ENCODE results near the gene CACNB3. TPM values are rescaled to one million over a fixed set of nuclear protein-coding genes. Genes with fewer than 3 reads are reported as not detected.

Gene CACNB3
- total and polyA plus RNA-seq, 9 of the 15 experiments (the other 6 are each of a cell fraction or from before 2014, with no cell fraction given): 0.24 to 2.0 (median 1.5) TPM

GRCh38 chr12:48815126-48816110 lies 2.9 kb upstream of the CACNB3 start (continued):
- peak; percentile 88; the same call in 1 of the 2 replicates for TF ChIP-seq ZBTB26 (CRISPR knock-in tag; IDR thresholded peaks at IDR 0.05)
- TF ChIP-seq POLR2A (conservative IDR thresholded peaks at IDR 0.05): peak; percentile 90
- TF ChIP-seq THAP7 (CRISPR knock-in tag; IDR thresholded peaks at IDR 0.05): 0 out of 2 replicates have a peak, but pooled peaks have one; percentile 8
- peak; percentile 70; the same call in 1 of the 2 replicates for TF ChIP-seq NKRF (IDR thresholded peaks at IDR 0.05; ENCODE audit: borderline replicate concordance)
- TF ChIP-seq PML (IDR thresholded peaks at IDR 0.05; ENCODE audit: low read length): peak; percentile 46; the same call in 1 of the 2 replicates
- peak in 1 of 2 experiments; percentile 50; a peak in 1 of 4 replicates for TF ChIP-seq RCOR1 (IDR thresholded peaks at IDR 0.05; ENCODE audit: borderline replicate concordance in 1 of 2, low read depth in 2 of 2, low read length in 2 of 2)
- peak; percentile 32 for TF ChIP-seq NCOA4 (IDR thresholded peaks at IDR 0.05; ENCODE audit: partially characterized antibody)
- TF ChIP-seq L3MBTL2 (IDR thresholded peaks at IDR 0.05): peak; percentile 87
- TF ChIP-seq MTA2 (IDR thresholded peaks at IDR 0.05; ENCODE audit: low read depth): 0 out of 2 replicates have a peak, but pooled peaks have one; percentile 36
- no peak for TF ChIP-seq PTBP1 (IDR thresholded peaks at IDR 0.05; ENCODE audit: low read depth, low read length)
- peak; percentile 77 to 91 for TF ChIP-seq MLLT1 (IDR thresholded peaks at IDR 0.05)
- peak; percentile 69; the same call in 1 of the 2 replicates for TF ChIP-seq MTA1 (IDR thresholded peaks at IDR 0.05; ENCODE audit: borderline replicate concordance)
- TF ChIP-seq ZNF668 (CRISPR knock-in tag; IDR thresholded peaks at IDR 0.05): no peak
- peak; percentile 93 for TF ChIP-seq ZNF444 (CRISPR knock-in tag; IDR thresholded peaks at IDR 0.05)
- peak; percentile 94 for TF ChIP-seq ZNF263 (CRISPR knock-in tag; IDR thresholded peaks at IDR 0.05; ENCODE audit: borderline replicate concordance)
- TF ChIP-seq AFF1 (IDR thresholded peaks at IDR 0.05; ENCODE audit: low read depth in 1 of 2, partially characterized antibody in 2 of 2): peak in 1 of 2 experiments; percentile 48
- 0 out of 2 replicates have a peak, but pooled peaks have one; percentile 6 for TF ChIP-seq ETV5 (CRISPR knock-in tag; IDR thresholded peaks at IDR 0.05; ENCODE audit: low read depth)
